Neural cell (in vitro differentiated cells): ENCODE data around the gene MICAL2. TPM values are rescaled to one million over a fixed set of nuclear protein-coding genes. Genes with fewer than 3 reads are reported as not detected.

ENCODE experiments used
- H2AFZ ChIP-seq: fragments of 200-600, 300-800 bp; sonication (generic), shearing (Covaris generic); 2 replicates; pipeline ENCODE4 v1.6.0; 2014; ENCODE audit warnings: low read depth, mild to moderate bottlenecking, antibody characterized with exemption, low read length, moderate library complexity
- H3F3A ChIP-seq: fragments of 200-600 bp; shearing (Covaris generic); 2 replicates; pipeline ENCODE4 v1.6.1; 2016; ENCODE audit warnings: mild to moderate bottlenecking, moderate library complexity, mixed read lengths, antibody characterized with exemption, low read length; ENCODE audit not compliant: insufficient read depth, poor library complexity, severe bottlenecking
- H3K27ac ChIP-seq: fragments of 200-600, 300-800 bp; sonication (generic), shearing (Covaris generic); 2 replicates; pipeline ENCODE4 v1.5.1; 2014; ENCODE audit warnings: mild to moderate bottlenecking, low read length, moderate library complexity
- H3K27me3 ChIP-seq: fragments of 300-800, 200-600 bp; sonication (generic), shearing (Covaris generic); 2 replicates; pipeline ENCODE4 v1.6.0; 2014; ENCODE audit warnings: mild to moderate bottlenecking, low read depth, low read length, moderate library complexity; ENCODE audit not compliant: insufficient read depth
- H3K36me3 ChIP-seq: fragments of 300-800, 200-600 bp; sonication (generic), shearing (Covaris generic); 2 replicates; pipeline ENCODE4 v1.5.1; 2014; ENCODE audit warnings: mild to moderate bottlenecking, antibody characterized with exemption, low read length, moderate library complexity; ENCODE audit not compliant: insufficient read depth
- H3K4me2 ChIP-seq: fragments of 300-800, 200-600 bp; sonication (generic), shearing (Covaris generic); 2 replicates; pipeline ENCODE4 v1.6.0; 2014; ENCODE audit warnings: mild to moderate bottlenecking, low read length
- H3K4me3 ChIP-seq: fragments of 300-800, 200-600 bp; sonication (generic), shearing (Covaris generic); 2 replicates; pipeline ENCODE4 v1.5.1; 2014; ENCODE audit warnings: mild to moderate bottlenecking, low read length, moderate library complexity
- H3K79me2 ChIP-seq: fragments of 200-600 bp; shearing (Covaris generic); replicated peaks from 2 replicates; pipeline ENCODE4 v1.6.0; 2014; ENCODE audit warnings: mild to moderate bottlenecking, low read length, moderate library complexity; ENCODE audit not compliant: insufficient read depth
- H3K9ac ChIP-seq: fragments of 300-800, 200-600 bp; sonication (generic), shearing (Covaris generic); 2 replicates; pipeline ENCODE4 v1.6.1; 2016; ENCODE audit warnings: mild to moderate bottlenecking, low read length, mixed read lengths
- H3K9me2 ChIP-seq: fragments of 200-600 bp; shearing (Covaris generic); 2 replicates; pipeline ENCODE4 v1.6.1; 2016; ENCODE audit warnings: mild to moderate bottlenecking, low read length, mixed read lengths; ENCODE audit not compliant: insufficient read depth
- H3K9me3 ChIP-seq: fragments of 200-600, 300-800 bp; sonication (generic), shearing (Covaris generic); 2 replicates; pipeline ENCODE4 v1.6.1; 2016; ENCODE audit warnings: mild to moderate bottlenecking, mixed run types, low read length, moderate library complexity, mixed read lengths
- H4K20me1 ChIP-seq: fragments of 200-600 bp; shearing (Covaris generic); 2 replicates; pipeline ENCODE4 v1.6.1; 2016; ENCODE audit warnings: mild to moderate bottlenecking, mixed run types; ENCODE audit not compliant: insufficient read depth
- EP300 ChIP-seq: fragments of 450-650 bp; conservative IDR thresholded peaks from 2 replicates; pipeline ENCODE4 v1.6.1; 2014; ENCODE audit warnings: antibody characterized with exemption, mild to moderate bottlenecking, moderate library complexity; ENCODE audit not compliant: poor library complexity, severe bottlenecking
- EZH2 ChIP-seq: fragments of 200-600, 300-800 bp; shearing (Covaris generic), sonication (generic); IDR thresholded peaks from 2 replicates; pipeline ENCODE4 v1.6.1; 2014; ENCODE audit warnings: antibody characterized with exemption, low read length, borderline replicate concordance, mild to moderate bottlenecking; ENCODE audit not compliant: insufficient read depth, poor library complexity, severe bottlenecking
- MXI1 ChIP-seq: fragments of 450-650 bp; conservative IDR thresholded peaks from 2 replicates; pipeline ENCODE4 v1.6.1; 2014; ENCODE audit warnings: antibody characterized with exemption, mild to moderate bottlenecking; ENCODE audit not compliant: poor library complexity, severe bottlenecking
- POLR2AphosphoS5 ChIP-seq: IDR thresholded peaks from 2 replicates; pipeline ENCODE4 v1.6.1; 2012
- RAD21 ChIP-seq: fragments of 450-650 bp; conservative IDR thresholded peaks from 2 replicates; pipeline ENCODE4 v1.6.1; 2014; ENCODE audit warnings: antibody characterized with exemption, mild to moderate bottlenecking, moderate library complexity
- SMC3 ChIP-seq: fragments of 450-650 bp; conservative IDR thresholded peaks from 2 replicates; pipeline ENCODE4 v1.6.1; 2014; ENCODE audit warnings: antibody characterized with exemption, mild to moderate bottlenecking, moderate library complexity; ENCODE audit not compliant: poor library complexity
- TAF1 ChIP-seq: IDR thresholded peaks from 2 replicates; pipeline ENCODE4 v1.6.1; 2012; ENCODE audit warnings: low read depth
- polyA plus RNA-seq: library from polyadenylated mRNA; depleted of rRNA; stranded (reverse); fragments of >200 nt; gene quantifications from 2 replicates; pipeline ENCODE4 v1.2.3, GENCODE V29; 2014
- TF ChIP-seq, protein P1 (sequence below): fragments of 450-650 bp; IDR thresholded peaks from 2 replicates; pipeline ENCODE4 v1.5.1; 2014; ENCODE audit warnings: antibody characterized with exemption, mild to moderate bottlenecking, moderate library complexity; ENCODE audit not compliant: poor library complexity, severe bottlenecking
- TF ChIP-seq, protein P2 (sequence below): IDR thresholded peaks from 2 replicates; pipeline ENCODE4 v1.6.1; 2012; ENCODE audit warnings: borderline replicate concordance

MICAL2 gene
- polyA plus RNA-seq, 1 donor from 2014 or later, result 2.2 TPM

DNA sequence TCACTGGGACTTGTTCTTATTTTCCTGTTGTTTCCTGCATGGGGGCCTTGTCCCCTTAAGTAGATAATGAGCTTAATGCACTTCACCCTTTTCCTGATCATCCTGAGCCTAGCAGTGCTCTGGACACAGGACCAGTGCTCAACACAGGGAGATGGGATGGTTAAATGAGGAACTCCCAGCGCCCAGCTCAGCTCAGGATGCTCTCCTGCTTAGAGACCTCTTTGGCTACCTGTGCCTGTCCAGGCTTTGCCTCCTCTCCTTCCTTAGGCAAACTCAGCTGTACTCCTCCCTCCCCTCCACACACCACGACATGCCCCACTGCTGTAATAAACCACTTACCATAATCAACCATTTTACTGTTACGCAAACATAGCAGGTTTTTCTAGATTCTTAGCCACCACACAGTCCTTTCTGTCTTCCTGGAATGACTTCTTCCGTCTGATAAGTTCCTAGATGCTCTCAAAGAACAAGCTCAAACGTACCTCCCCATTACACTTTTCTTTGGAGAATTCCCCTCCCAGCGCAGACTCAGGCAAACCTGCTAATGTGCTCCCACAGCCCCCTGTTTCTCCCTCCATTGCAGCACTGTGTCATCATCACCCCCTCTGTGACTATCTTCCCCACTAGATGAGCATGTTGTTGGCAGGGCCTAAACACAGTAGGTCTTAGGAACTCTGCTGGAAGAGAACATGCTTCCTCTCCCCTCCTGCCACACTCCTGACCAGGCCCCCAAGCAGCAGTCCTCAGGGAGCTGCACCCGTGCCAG is 113.6 kb downstream of the MICAL2 start:
- Histone ChIP-seq H3K27me3 (no peaks in the 10 kb centered on the region), H3K9me2 (no peaks in the 10 kb centered on the region), H3K9ac (no peak overlapping the region), H4K20me1 (no peaks in the 10 kb centered on the region), H2AFZ (no peak overlapping the region), H3K79me2 (no peaks in the 10 kb centered on the region), H3K27ac (no peak overlapping the region), H3K9me3 (no peaks in the 10 kb centered on the region), H3K4me3 (no peak overlapping the region), H3K36me3 (no peaks in the 10 kb centered on the region), H3K4me2 (no peak overlapping the region), H3F3A (no peaks in the 10 kb centered on the region)
- TF ChIP-seq, protein P1, sequence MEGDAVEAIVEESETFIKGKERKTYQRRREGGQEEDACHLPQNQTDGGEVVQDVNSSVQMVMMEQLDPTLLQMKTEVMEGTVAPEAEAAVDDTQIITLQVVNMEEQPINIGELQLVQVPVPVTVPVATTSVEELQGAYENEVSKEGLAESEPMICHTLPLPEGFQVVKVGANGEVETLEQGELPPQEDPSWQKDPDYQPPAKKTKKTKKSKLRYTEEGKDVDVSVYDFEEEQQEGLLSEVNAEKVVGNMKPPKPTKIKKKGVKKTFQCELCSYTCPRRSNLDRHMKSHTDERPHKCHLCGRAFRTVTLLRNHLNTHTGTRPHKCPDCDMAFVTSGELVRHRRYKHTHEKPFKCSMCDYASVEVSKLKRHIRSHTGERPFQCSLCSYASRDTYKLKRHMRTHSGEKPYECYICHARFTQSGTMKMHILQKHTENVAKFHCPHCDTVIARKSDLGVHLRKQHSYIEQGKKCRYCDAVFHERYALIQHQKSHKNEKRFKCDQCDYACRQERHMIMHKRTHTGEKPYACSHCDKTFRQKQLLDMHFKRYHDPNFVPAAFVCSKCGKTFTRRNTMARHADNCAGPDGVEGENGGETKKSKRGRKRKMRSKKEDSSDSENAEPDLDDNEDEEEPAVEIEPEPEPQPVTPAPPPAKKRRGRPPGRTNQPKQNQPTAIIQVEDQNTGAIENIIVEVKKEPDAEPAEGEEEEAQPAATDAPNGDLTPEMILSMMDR, result no peak
- TF ChIP-seq RAD21 (no peak), MXI1 (no peak), POLR2AphosphoS5 (no peak), EZH2 (no peak), TAF1 (no peak), EP300 (no peak), SMC3 (no peak)
- TF ChIP-seq, protein P2, sequence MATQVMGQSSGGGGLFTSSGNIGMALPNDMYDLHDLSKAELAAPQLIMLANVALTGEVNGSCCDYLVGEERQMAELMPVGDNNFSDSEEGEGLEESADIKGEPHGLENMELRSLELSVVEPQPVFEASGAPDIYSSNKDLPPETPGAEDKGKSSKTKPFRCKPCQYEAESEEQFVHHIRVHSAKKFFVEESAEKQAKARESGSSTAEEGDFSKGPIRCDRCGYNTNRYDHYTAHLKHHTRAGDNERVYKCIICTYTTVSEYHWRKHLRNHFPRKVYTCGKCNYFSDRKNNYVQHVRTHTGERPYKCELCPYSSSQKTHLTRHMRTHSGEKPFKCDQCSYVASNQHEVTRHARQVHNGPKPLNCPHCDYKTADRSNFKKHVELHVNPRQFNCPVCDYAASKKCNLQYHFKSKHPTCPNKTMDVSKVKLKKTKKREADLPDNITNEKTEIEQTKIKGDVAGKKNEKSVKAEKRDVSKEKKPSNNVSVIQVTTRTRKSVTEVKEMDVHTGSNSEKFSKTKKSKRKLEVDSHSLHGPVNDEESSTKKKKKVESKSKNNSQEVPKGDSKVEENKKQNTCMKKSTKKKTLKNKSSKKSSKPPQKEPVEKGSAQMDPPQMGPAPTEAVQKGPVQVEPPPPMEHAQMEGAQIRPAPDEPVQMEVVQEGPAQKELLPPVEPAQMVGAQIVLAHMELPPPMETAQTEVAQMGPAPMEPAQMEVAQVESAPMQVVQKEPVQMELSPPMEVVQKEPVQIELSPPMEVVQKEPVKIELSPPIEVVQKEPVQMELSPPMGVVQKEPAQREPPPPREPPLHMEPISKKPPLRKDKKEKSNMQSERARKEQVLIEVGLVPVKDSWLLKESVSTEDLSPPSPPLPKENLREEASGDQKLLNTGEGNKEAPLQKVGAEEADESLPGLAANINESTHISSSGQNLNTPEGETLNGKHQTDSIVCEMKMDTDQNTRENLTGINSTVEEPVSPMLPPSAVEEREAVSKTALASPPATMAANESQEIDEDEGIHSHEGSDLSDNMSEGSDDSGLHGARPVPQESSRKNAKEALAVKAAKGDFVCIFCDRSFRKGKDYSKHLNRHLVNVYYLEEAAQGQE, result no peak

DNA sequence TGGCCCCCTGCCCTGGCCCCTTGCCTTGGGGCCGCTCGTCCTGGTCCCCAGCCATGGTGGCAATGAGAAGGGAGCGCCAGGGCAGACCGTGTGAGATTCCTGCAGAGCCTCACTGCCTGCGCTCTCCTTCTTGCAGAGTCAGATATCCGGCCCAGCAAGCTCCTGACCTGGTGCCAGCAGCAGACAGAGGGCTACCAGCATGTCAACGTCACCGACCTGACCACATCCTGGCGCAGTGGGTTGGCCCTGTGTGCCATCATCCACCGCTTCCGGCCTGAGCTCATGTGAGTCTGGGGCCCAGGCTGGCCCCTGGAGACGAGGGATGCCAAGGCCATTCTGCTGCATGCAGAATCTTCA is 114.1 kb downstream of the MICAL2 start:
- H3K36me3 ChIP-seq, result no peaks in the 10 kb centered on the region
- no peak overlapping the region for H2AFZ ChIP-seq
- H3K4me2 ChIP-seq, result no peak overlapping the region
- H3K9me2 ChIP-seq, result no peaks in the 10 kb centered on the region
- no peaks in the 10 kb centered on the region for H3F3A ChIP-seq
- no peak overlapping the region for H3K4me3 ChIP-seq
- no peaks in the 10 kb centered on the region for H3K79me2 ChIP-seq
- H4K20me1 ChIP-seq, result no peaks in the 10 kb centered on the region
- no peaks in the 10 kb centered on the region for H3K27me3 ChIP-seq
- H3K27ac ChIP-seq, result no peak overlapping the region
- TF ChIP-seq RAD21 (no peak), EZH2 (no peak)
- H3K9me3 ChIP-seq, result no peaks in the 10 kb centered on the region
- H3K9ac ChIP-seq, result no peak overlapping the region
